SK-N-MC (cell line): ENCODE measurements around the gene FGD5.

ENCODE experiments used
- DNase-seq: peaks from one replicate; pipeline ENCODE4 v3.0.0-alpha.2; 2011; ENCODE audit warnings: low read depth, low spot score
- H3K27ac ChIP-seq: fragments of 200-600 bp; sonication (generic); 2 replicates; pipeline ENCODE4 v1.5.1; 2016; ENCODE audit warnings: mixed run types
- H3K36me3 ChIP-seq: fragments of 200-600 bp; sonication (generic); 2 replicates; pipeline ENCODE4 v1.6.1; 2017; ENCODE audit warnings: antibody characterized with exemption, low read length, mixed read lengths; ENCODE audit not compliant: insufficient read depth
- H3K4me3 ChIP-seq: fragments of 200-600 bp; sonication (generic); 2 replicates; pipeline ENCODE4 v1.5.1; 2016
- H3K9ac ChIP-seq: fragments of 200-600 bp; sonication (generic); 2 replicates; pipeline ENCODE4 v1.8.0; 2017; ENCODE audit warnings: mixed run types, mixed read lengths; ENCODE audit not compliant: insufficient read length
- H3K9me3 ChIP-seq: fragments of 200-600 bp; sonication (generic); 2 replicates; pipeline ENCODE4 v1.6.1; 2017; ENCODE audit warnings: low read depth, mild to moderate bottlenecking, antibody characterized with exemption, low read length, moderate library complexity, mixed read lengths
- EZH2 ChIP-seq: fragments of 200-600 bp; sonication (generic); IDR thresholded peaks from one replicate; pipeline ENCODE4 v1.6.1; 2017; ENCODE audit warnings: antibody characterized with exemption
- FOXP2 ChIP-seq: optimal IDR thresholded peaks from 2 replicates; pipeline ENCODE3; 2011; ENCODE audit warnings: mild to moderate bottlenecking, moderate library complexity; ENCODE audit not compliant: insufficient read depth; ENCODE audit errors: extremely low read length, control extremely low read depth
- POLR2AphosphoS5 ChIP-seq: IDR thresholded peaks from 2 replicates; pipeline ENCODE4 v1.6.1; 2012; ENCODE audit warnings: mild to moderate bottlenecking, low read depth, low read length, borderline replicate concordance

FGD5 gene

GRCh38 chr3:14785207-14786155 is 33.3 kb upstream of the FGD5 start:
- Histone ChIP-seq H3K27ac (no peak overlapping the region), H3K9me3 (no peaks in the 10 kb centered on the region), H3K9ac (no peak overlapping the region), H3K36me3 (no peaks in the 10 kb centered on the region), H3K4me3 (no peak overlapping the region)
- TF ChIP-seq EZH2 = no peak
- no peak for TF ChIP-seq FOXP2
- no peak for TF ChIP-seq POLR2AphosphoS5
- no peak for DNase-seq

DNA sequence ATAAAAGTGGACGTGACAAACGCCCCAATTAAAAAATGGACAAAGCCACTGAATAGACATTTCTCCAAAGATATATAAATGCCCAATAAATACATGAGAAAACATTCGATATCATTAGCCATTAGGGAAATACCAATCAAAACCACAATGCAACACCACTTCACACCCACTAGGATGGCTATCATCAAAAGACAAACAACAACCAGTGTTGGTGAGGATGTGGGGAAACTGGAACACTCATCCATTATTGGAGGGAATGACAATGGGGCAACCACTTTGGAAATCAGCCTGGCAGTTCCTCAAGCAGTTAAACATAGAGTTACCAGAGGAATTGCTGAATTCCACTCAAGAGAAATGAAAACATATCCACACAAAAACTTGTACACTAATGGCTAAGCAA is 32.4 kb upstream of the FGD5 start:
- TF ChIP-seq EZH2 (no peak), POLR2AphosphoS5 (no peak), FOXP2 (no peak)
- H3K9me3 ChIP-seq = no peaks in the 10 kb centered on the region

DNA sequence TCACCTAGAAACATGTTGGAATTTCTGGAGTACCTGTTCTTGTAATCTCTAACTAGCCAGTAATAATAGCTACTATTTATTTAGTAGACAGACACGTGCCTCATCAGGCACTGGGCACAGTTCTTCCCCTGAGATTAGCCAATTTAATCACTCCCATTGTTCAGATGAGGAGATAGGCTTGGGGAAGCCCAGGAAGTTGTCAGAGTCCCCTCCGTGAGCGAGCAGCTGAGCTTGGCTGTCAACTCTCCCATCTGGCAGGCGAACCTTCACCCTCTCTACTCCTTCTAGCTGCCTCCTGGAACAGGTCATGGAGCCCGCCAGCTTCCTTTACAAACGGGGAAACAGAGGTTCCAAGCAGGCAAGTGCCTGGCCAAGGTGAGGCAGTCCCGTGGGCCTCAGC is 31.1 kb upstream of the FGD5 start:
- TF ChIP-seq POLR2AphosphoS5 (no peak), EZH2 (no peak), FOXP2 (no peak)
- DNase-seq = no peak
- Histone ChIP-seq H3K4me3 (no peak overlapping the region), H3K36me3 (no peaks in the 10 kb centered on the region), H3K27ac (no peak overlapping the region), H3K9me3 (no peaks in the 10 kb centered on the region), H3K9ac (no peak overlapping the region)

More for the DNA sequence above, 32.4 kb upstream of the FGD5 start:
- Histone ChIP-seq H3K4me3 (no peak overlapping the region), H3K36me3 (no peaks in the 10 kb centered on the region), H3K27ac (no peak overlapping the region), H3K9ac (no peak overlapping the region)
- DNase-seq = no peak

- DNase-seq = no peak
- TF ChIP-seq EZH2 (no peak), FOXP2 (no peak), POLR2AphosphoS5 (no peak)
- Histone ChIP-seq H3K27ac (no peak overlapping the region), H3K9ac (no peak overlapping the region), H3K9me3 (no peaks in the 10 kb centered on the region), H3K4me3 (no peak overlapping the region), H3K36me3 (no peaks in the 10 kb centered on the region)
Measured at GRCh38 chr3:14788644-14789043, 30.1 kb upstream of the FGD5 start.

DNA sequence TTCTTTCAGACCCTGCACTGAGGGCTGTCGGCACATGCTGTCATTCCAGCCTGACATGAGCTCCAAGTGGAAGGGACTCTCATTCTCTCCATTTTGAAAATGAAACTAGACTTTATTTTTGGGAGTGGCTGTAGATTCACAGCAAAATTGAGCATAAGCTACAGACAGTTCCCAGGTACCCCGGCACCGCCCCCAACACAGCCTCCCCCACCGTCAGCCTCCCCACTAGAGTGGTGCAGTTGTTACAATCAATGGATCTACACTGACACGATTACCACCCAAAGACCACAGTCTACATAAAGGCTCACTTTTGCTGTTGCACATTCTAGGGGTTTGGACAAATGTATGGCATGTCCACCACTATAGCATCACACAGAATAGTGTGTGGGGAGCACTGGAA is 29.5 kb upstream of the FGD5 start:
- Histone ChIP-seq H3K9me3 (no peaks in the 10 kb centered on the region), H3K27ac (no peak overlapping the region), H3K9ac (no peak overlapping the region), H3K36me3 (no peaks in the 10 kb centered on the region), H3K4me3 (no peak overlapping the region)
- TF ChIP-seq FOXP2 (no peak), EZH2 (no peak), POLR2AphosphoS5 (no peak)
- no peak for DNase-seq

DNA sequence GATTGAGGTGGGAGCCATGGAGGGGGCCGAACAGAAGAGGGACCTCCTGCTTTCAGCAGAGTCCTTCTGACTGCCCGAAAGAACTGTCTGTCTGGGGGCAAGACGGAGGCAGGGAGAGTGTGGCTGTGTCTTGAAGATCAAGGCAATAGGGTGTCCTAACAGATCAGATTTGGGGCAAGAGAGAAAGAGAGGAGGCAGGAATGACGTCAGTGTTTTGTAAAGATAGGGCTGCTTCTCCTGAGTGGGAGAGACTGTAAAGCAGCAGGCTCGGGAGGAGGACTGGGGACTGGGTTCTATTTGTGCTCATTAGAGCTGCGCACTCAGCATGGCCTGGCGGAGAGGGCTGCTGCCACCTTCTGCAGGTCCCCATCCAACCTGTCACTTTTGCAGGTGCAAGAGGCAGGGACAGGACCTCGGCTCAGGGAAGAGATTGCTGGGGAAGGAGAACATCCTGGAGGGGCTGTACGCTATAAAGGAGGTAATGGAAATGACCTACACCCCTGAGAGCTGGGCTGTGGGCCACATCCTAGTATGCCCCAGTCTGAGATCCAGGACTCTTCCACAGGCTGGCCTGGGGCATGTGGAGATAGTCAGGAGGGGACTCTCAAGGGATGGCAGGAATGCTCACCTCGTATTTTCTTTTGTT is 29.0 kb upstream of the FGD5 start:
- no peaks in the 10 kb centered on the region for H3K36me3 ChIP-seq
- H3K9ac ChIP-seq = no peak overlapping the region
- H3K27ac ChIP-seq = no peak overlapping the region
- no peak for DNase-seq
- TF ChIP-seq FOXP2 (no peak), POLR2AphosphoS5 (no peak), EZH2 (no peak)
- H3K4me3 ChIP-seq = no peak overlapping the region
- H3K9me3 ChIP-seq = no peaks in the 10 kb centered on the region

- Histone ChIP-seq H3K9ac (no peak overlapping the region), H3K27ac (no peak overlapping the region), H3K4me3 (no peak overlapping the region), H3K9me3 (no peaks in the 10 kb centered on the region), H3K36me3 (no peaks in the 10 kb centered on the region)
- TF ChIP-seq POLR2AphosphoS5 (no peak), FOXP2 (no peak), EZH2 (no peak)
- no peak for DNase-seq
Measured at GRCh38 chr3:14791343-14791945, 27.3 kb upstream of the FGD5 start.

DNA sequence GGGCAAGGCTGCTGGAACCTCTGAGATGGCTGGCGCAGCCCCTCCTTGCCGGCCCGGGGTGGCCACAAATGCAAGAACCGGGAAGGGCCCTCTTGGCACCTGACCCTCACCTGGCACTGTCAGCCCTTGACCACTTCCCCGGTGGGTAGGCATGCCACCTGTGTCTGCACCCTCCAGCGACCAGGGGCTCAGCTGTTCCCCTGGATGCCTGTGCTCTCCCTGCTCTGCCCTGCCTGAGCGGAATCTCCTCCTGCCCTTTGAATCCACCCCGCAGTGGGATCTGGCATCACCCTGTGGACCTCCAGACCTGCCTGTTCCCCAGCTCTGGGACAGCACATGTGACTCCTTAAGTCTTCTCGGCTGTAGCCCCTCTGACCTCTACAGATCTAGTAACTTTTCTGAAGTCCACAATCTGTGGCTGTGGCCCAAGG is 26.1 kb upstream of the FGD5 start:
- H3K9ac ChIP-seq = no peak overlapping the region
- no peak overlapping the region for H3K4me3 ChIP-seq
- no peaks in the 10 kb centered on the region for H3K36me3 ChIP-seq
- no peaks in the 10 kb centered on the region for H3K9me3 ChIP-seq
- DNase-seq = no peak
- no peak overlapping the region for H3K27ac ChIP-seq
- TF ChIP-seq FOXP2 (no peak), POLR2AphosphoS5 (no peak), EZH2 (no peak)

DNA sequence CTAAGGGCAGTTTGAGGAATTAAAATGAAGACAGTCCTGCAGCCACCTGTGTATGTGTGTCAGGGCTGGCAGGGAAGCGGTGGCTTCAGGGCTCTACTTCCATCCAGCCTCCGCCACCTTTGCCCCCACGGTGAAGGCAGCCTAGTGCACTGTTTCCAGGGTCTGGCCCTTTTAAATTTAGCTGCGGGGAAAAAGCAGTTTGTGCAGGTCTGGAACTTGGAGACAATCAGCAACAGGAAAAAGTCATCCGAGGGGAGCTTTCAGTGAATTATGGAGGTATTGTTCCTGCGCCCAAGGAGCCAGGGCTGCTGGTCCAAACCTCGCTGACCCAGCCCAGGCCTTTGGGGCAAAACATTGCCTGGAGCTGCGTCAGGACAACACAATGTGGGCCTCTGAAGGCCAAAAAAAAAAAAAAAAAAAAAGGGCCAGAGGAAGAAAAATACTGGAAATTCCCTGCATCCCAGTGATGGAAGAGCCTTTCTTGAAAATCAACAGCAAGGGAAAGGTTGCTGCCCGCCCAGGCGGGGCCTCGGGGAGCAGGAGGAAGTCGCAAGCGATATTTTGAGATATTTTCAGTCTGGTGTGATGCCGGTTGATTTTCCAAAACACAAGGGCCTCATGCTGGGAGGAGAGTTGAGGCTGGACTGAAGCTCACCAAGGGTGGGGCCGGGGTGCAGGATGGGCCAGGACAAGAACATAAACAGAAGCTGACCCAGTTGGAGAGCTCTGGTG is 25.5 kb upstream of the FGD5 start:
- TF ChIP-seq FOXP2 (no peak), EZH2 (no peak), POLR2AphosphoS5 (no peak)
- Histone ChIP-seq H3K4me3 (no peak overlapping the region), H3K9me3 (no peaks in the 10 kb centered on the region), H3K36me3 (no peaks in the 10 kb centered on the region), H3K9ac (no peak overlapping the region), H3K27ac (no peak overlapping the region)
- DNase-seq = no peak
